ENCODE measurements around the gene EIF4A3.

DNA sequence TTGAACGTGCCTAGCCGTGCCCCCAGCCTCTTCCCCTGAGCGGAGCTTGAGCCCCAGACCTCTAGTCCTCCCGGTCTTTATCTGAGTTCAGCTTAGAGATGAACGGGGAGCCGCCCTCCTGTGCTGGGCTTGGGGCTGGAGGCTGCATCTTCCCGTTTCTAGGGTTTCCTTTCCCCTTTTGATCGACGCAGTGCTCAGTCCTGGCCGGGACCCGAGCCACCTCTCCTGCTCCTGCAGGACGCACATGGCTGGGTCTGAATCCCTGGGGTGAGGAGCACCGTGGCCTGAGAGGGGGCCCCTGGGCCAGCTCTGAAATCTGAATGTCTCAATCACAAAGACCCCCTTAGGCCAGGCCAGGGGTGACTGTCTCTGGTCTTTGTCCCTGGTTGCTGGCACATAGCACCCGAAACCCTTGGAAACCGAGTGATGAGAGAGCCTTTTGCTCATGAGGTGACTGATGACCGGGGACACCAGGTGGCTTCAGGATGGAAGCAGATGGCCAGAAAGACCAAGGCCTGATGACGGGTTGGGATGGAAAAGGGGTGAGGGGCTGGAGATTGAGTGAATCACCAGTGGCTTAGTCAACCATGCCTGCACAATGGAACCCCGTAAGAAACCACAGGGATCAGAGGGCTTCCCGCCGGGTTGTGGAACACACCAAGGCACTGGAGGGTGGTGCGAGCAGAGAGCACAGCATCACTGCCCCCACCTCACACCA is 44.8 kb downstream of the EIF4A3 start:
- no peak for TF ChIP-seq CTCF (IDR thresholded peaks at IDR 0.05)
- no peak for TF ChIP-seq POLR2A (IDR thresholded peaks at IDR 0.05)

Data from esophagus squamous epithelium (tissue), 4 donors.